Stimulated activated CD4-positive, alpha-beta T cell treated with anti-CD3 and anti-CD28 coated beads, Interleukin-12 subunit alpha, Interleukin-12 subunit beta, amount 100 ng/mL, for 48 hours (primary cell): Measurements from ENCODE around the gene SUDS3.

Experiments used
- DNase-seq, 3 donors: peaks; one replicate each; pipeline ENCODE4 v3.0.0-alpha.2; 2020; ENCODE audit warnings: low read depth in 2 of 3, low spot score in 1 of 3

Gene SUDS3

DNA sequence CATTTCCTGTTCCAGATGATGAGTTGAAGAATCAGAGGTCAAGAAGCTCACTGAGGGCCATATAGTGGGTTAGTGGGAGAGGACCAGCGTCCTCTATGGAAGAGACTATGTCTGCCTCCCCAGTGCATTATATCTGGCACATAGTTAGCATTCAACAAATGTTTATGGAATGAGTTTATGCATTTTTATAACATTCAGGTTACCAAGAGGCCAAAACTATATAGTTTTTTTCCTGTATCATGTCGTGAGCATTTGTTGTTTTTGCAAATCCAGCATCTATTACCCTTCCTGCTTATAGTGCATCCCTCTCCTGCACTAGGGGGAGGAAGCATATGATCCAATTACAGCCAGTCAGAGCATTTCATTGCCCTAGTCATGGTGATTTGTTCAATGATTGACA is 60.6 kb downstream of the SUDS3 start:
- no peak for DNase-seq

DNA sequence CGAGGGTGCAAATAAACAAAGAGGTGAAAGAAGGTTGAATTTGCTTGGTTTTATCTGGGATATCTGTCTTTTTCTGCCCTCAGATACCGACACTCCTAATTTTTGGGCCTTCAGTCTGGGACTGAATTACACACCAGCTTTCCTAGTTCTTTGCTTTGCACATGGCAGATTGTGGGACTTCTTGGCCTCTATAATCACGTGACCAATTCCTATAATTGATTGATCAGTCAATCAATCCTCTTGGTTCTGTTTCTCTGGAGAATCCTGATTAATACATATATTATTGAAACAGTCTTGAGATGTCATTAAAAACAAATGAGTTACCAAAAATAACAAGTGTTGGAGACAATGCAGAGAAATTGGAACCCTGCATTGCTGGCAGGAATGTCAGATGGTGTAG is 62.7 kb downstream of the SUDS3 start:
- no peak for DNase-seq

DNA sequence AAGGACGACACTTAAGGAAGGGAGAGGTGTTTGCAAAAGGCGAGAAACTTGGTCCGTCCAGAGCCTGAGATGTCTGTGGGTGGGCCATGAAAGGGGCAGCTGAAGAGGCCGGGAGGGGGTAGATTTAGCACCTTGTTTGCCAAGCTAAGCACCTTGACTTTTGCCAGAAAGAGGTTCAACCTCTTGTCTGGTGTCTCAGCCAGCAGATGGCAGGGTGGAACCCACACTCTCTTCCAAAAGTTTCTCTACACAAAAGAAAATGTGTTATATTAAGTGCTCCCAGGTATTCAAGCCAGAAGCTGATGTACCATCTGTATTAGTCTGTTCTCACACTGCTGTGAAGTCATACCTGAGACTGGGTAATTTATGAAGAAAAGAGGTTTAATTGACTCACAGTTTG is 69.9 kb downstream of the SUDS3 start:
- DNase-seq, result no peak

DNA sequence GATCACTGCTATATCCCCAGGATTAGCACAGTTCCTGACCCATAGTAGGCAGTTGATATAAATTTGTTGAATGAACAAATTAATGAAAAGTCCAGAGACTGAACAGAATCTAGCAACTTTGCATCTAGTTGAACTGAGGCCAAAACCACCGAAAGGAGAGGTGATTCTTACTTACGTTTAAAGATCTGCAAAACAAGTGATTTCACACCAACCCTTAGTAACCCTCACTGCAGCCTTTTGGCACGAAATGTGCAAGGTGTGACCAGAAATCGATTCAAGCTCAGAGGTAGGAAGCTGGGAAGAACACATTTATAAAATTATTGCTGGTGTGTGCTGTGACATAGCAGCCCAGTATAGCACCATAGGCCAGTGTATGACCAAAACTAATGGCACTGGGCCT is 70.8 kb downstream of the SUDS3 start:
- no peak for DNase-seq

DNA sequence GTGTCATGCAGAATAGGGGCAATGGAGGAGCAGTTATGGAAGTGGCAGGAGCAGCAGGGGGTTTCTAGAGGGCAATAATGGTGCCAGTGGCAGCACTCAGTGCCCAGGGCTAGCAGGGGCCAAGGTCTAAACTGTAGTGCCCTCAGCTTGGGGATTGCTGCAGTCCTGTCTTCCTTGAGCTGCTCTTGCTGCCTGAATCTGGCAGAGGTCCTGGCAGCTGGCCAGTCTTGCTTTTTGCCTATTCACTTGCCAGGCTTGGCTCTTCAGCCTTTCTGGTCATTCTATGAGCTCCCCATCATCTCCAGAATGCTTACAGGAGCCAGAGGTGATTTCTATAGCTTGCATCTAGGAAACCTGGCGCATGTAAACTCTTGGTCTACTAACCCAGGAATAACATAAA is 72.0 kb downstream of the SUDS3 start:
- no peak for DNase-seq

DNA sequence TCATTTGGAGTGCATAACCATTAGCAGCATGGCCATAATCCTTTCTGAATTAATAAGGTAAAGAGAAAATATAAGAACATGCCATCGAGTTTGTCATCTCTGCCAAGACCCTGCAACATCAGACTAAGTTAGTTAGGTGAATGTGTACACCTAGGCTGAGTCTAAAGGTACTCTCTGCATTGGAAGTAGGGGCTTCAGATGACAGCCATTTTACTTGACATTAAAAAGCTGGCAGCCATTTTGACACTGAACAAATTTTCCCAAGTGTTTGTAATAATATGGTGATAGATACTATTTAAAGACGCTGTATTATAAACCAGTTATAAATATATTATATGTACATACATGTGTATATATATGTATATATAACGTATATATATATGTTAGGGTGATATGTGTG is 79.0 kb downstream of the SUDS3 start:
- no peak for DNase-seq

DNA sequence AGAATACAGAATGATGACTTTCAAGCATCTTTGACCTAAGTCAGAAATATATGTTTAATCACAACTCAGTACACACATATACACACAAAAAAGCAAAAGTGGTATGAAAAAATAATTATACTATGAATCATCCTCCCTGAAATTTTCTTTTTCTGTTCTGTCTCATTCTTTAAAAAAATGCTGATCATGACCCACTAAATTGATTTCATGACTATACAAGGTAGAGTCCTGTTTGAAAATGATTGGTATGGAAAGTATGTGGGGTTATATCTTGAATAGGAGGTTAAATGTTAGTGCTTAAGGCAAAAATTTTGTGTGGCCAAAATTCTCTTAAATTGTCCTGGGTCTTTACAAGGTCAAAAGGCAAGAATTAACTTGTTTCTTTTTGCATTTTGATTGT is 80.4 kb downstream of the SUDS3 start:
- no peak for DNase-seq

DNA sequence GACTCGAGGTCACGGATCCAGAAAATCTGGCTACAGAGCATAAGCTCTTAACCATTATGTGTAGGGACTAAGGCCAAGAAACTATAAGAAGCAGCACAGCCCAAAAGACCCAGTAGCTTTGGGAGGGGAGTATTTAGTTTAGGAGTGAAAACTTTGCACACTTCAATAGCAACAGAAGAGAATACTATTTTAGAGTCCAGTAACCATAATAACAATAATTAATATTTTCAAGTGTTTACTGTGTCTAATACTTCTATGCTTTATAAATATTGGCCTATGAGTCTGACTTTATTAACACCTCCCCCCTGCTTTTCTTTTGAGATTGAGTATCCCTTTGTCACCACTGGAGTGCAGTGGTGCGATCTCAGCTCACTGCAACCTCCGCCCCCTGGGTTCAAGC is 82.8 kb downstream of the SUDS3 start:
- DNase-seq, result no peak

DNA sequence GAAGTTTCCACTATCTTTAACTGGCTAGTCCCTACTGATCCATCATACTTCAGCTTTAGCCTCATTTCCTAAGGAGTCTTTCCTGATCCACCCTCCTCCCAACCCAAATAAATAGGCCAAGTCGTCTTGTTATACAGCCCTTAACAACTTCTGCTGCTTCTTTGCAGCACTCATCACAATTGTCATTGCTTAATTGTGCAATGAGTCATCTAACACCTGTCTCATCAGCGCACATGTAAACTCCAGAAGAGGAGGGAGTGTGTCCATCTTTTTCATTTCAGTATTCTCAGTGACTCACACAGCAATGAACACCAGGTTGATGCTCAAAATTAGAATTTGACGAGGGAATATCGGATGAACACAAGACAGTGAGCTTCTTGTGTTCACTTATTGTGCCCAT is 87.3 kb downstream of the SUDS3 start:
- no peak for DNase-seq

DNA sequence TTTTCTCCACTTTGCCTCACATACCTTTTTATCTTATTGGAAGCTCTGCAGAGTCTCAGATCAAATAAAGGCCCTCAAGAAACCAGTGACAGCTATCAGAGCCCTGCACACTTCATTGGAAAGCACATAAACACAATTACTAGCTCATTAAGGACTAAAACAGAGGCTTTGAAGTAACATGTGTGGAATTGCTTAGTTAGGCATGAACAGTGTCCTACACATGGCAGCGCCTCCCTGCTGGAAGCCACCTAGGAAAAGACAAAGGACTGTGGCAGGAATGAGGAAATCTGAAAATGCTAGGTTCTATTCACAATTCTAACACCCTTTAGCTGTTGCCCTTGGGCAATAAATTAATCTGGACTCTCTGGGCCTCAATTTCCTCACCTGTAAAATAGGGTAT is 89.4 kb downstream of the SUDS3 start:
- DNase-seq, result no peak
